ENCODE data around the gene MALAT1.

Gene MALAT1

GRCh38 chr11:65473278-65473860 lies 25.5 kb upstream of the MALAT1 start:
- H3K27ac Mint-ChIP-seq, result peak overlapping the region; percentile 36
- H3K9me3 Mint-ChIP-seq, result no peaks in the 10 kb centered on the region
- peaks cover 3% of the 10 kb centered on the region for H3K27me3 Mint-ChIP-seq (ENCODE audit: low read depth, poor library complexity)
- H3K4me1 Mint-ChIP-seq, result peaks cover 48% of the 10 kb centered on the region
- DNase-seq, result no peak
- no peak overlapping the region for H3K4me3 Mint-ChIP-seq
- H3K36me3 Mint-ChIP-seq (ENCODE audit: low read depth), result no peaks in the 10 kb centered on the region
- TF ChIP-seq CTCF (IDR thresholded peaks at IDR 0.05), result no peak

GRCh38 chr11:65474864-65475263 lies 24.0 kb upstream of the MALAT1 start:
- TF ChIP-seq CTCF (IDR thresholded peaks at IDR 0.05), result no peak
- Mint-ChIP-seq H3K36me3 (ENCODE audit: low read depth) (no peaks in the 10 kb centered on the region), H3K27ac (no peak overlapping the region), H3K9me3 (no peaks in the 10 kb centered on the region), H3K27me3 (ENCODE audit: low read depth, poor library complexity) (peaks cover 3% of the 10 kb centered on the region), H3K4me3 (no peak overlapping the region), H3K4me1 (peaks cover 59% of the 10 kb centered on the region)
- DNase-seq, result no peak

GRCh38 chr11:65476632-65477148 lies 22.2 kb upstream of the MALAT1 start:
- Mint-ChIP-seq H3K36me3 (ENCODE audit: low read depth) (no peaks in the 10 kb centered on the region), H3K4me3 (peak overlapping the region; percentile 93), H3K27ac (peak overlapping the region; percentile 99), H3K9me3 (no peaks in the 10 kb centered on the region), H3K4me1 (peaks cover 52% of the 10 kb centered on the region), H3K27me3 (ENCODE audit: low read depth, poor library complexity) (peaks cover 6% of the 10 kb centered on the region)
- DNase-seq, result no peak
- TF ChIP-seq CTCF (IDR thresholded peaks at IDR 0.05), result no peak

GRCh38 chr11:65477149-65477965 lies 21.5 kb upstream of the MALAT1 start:
- TF ChIP-seq CTCF (IDR thresholded peaks at IDR 0.05), result no peak
- Mint-ChIP-seq H3K36me3 (ENCODE audit: low read depth) (no peaks in the 10 kb centered on the region), H3K9me3 (no peaks in the 10 kb centered on the region), H3K4me3 (peak overlapping the region; percentile 93), H3K4me1 (peaks cover 48% of the 10 kb centered on the region), H3K27me3 (ENCODE audit: low read depth, poor library complexity) (peaks cover 6% of the 10 kb centered on the region), H3K27ac (peak overlapping the region; percentile 99)
- DNase-seq, result peak; percentile 85

GRCh38 chr11:65478388-65479183 lies 20.3 kb upstream of the MALAT1 start:
- no peak for TF ChIP-seq CTCF (IDR thresholded peaks at IDR 0.05)
- Mint-ChIP-seq H3K36me3 (ENCODE audit: low read depth) (no peaks in the 10 kb centered on the region), H3K4me1 (peaks cover 51% of the 10 kb centered on the region), H3K4me3 (no peak overlapping the region), H3K27ac (peak overlapping the region; percentile 79), H3K27me3 (ENCODE audit: low read depth, poor library complexity) (peaks cover 6% of the 10 kb centered on the region), H3K9me3 (no peaks in the 10 kb centered on the region)
- no peak for DNase-seq

Data from nephron progenitor cell (in vitro differentiated cells).